ENCODE results near the gene CUX1.
"Not testable (repeated sequence)": the region's sequence is repeated elsewhere in the genome, so short reads cannot be mapped to it uniquely, and the experiment has no call there.

Gene CUX1

DNA sequence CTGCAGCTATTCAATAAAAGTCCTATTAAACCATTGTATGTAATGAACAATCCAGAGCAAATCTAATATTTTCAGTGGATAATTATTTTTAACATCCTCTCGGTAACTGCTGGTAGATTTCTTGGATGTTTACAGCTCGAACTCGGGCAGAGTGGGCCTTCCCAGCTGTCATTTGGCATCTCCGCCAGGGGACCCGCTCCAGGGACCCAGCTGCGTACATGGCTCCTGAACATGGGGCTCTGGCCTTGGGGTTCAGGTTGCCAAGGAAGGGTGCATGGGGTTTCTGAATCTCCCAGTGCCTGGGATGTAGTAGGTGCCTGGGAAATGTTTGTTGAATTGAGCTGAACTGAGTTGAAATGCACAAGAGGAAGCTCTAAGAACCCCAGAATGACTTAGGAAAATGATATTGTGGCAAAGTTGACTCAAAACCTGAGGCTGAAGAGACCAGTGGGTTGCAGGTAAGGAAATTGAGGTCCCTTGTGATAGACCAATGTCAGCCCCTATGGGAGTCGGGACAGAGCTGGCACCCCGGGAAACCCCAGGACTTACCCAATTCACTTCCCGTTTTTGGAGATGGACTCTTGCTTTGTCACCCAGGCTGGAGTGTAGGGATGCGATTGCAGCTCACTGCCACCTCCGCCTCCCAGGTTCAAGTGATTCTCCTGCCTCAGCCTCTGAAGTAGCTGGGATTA is 228.4 kb downstream of the CUX1 start:
- DNase-seq (ENCODE audit: low spot score) = no peak

DNA sequence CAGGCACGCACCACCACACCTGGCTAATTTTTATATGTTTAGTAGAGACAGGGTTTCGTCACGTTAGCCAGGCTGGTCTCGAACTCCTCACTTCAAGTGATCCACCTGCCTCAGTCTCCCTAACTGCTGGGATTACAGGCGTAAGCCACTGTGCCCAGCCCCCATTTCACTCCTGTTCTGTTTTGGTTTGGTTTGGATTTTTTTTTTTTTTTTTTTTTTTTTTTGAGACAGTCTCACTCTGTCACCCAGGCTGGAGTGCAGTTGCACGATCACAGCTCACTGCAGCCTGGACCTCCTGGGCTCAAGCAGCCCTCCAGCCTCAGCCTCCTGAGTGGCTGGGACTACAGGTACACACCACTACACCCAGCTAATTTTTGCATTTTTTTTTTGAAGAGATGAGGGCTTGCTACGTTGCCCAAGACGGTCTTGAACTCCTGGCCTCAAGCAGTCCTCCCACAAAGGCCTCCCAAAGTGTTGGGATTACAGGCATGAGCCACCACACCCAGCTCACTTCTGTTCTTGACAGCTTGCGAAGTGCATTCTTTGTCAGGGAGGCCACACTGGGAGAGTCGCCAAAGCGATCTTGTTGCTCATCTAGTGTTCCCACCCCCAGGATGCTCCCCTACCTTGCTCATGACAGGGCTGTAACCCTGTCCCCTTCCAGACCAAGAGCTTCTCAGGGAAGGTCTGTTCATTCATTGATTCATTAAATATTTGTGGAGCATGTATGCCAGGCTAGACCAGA is 229.1 kb downstream of the CUX1 start:
- no peak for DNase-seq (ENCODE audit: low spot score)

DNA sequence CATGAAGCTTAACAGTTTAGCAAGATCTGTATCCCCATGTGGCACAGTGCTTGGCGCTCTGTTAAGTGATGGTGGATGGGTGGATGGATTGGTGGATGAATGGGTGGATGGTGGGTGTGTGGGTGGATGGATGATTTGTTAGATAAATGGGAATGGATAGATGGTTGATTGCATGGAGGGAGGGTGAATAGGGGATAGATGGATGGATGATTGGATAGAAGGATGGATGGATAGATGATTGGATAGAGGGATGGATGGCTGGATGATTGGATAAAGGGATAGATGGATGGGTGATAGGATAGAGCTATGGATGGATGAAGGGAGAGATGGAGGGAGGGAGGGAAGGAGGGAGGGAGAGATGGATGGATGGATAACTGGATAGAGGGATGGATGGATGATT is 229.7 kb downstream of the CUX1 start:
- no peak for DNase-seq (ENCODE audit: low spot score)

DNA sequence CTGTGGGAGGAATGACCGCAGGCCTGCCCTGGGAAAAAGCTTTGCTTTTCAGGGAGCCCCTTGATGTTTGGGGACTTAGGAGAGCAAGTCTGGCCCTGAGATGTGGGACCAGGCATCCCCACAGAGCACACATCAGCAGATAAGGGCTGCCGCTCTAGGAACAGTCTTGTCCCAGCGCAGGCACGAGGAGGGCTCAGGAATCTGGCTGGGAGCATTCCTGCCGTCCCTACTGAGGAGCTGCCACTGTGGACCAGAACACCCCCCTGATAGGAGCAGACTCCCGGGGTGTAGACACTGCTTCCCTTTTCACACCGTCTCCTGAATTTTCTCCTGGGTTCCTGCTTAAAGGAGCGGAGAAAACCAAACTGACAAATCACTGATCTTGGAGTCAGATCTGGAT is 232.3 kb downstream of the CUX1 start:
- no peak for DNase-seq (ENCODE audit: low spot score)

DNA sequence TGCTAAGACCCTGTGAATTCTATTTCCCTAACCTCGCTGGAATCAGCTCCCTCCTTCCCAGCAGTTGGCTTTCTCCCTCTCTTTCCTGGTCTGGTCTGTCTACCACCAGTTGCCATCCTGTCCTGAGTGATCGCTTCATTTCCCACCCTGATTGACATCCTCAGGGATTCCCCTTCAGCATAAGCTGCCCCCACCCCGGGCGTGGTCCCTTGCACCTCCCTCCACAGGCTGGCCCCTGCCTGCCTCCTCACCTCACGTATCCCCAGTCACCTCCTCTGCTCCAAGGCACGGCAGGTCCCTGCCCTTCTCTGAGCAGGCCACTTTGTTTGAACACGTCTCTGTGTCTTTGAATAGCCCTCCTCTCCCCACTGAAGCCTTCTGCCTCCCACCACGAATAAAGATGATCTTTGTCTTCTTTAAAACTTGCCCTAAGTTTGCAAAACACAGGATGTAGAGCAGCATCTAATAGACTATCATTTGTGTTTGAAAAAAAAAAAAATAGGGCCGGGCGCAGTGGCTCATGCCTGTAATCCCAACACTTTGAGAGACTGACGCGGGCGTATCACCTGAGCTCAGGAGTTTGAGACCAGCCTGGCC is 233.5 kb downstream of the CUX1 start:
- DNase-seq (ENCODE audit: low spot score) = no peak

DNA sequence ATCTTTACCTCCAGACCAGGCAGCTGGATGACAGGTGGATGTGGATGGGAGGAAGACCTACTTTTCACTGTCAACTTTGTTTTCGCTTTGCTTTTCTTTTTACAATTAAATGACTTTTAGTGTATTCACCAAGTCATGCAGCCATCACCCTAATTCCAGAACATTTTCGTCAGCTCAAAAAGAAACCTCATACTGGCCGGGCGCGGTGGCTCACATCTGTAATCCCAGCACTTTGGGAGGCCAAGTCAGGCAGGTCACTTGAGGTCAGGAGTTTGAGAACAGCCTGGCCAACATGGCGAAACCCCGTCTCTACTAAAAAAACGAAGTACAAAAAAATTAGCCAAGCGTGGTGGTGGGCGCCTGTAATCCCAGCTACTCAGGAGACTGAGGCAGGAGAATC is 234.3 kb downstream of the CUX1 start:
- not testable (repeated sequence) for DNase-seq (ENCODE audit: low spot score)

DNA sequence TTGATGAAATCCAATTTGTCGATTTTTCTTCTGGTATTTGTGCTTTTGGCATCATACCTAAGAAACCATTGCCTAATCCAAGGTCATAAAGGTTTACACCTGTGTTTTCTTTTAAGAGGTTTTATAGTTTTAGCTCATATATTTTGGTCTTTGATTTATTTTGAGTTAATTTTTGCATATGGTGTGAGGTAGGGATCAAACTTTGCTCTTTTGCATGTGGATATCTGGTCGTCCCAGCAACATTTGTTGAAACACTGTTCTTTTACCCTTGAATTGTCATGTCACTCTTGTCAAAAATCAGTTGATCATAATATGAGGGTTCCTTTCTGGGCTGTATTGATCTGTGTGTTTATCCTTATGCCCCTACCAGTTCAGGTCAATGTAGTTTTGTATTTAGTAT is 236.7 kb downstream of the CUX1 start:
- DNase-seq (ENCODE audit: low spot score) = no peak

DNA sequence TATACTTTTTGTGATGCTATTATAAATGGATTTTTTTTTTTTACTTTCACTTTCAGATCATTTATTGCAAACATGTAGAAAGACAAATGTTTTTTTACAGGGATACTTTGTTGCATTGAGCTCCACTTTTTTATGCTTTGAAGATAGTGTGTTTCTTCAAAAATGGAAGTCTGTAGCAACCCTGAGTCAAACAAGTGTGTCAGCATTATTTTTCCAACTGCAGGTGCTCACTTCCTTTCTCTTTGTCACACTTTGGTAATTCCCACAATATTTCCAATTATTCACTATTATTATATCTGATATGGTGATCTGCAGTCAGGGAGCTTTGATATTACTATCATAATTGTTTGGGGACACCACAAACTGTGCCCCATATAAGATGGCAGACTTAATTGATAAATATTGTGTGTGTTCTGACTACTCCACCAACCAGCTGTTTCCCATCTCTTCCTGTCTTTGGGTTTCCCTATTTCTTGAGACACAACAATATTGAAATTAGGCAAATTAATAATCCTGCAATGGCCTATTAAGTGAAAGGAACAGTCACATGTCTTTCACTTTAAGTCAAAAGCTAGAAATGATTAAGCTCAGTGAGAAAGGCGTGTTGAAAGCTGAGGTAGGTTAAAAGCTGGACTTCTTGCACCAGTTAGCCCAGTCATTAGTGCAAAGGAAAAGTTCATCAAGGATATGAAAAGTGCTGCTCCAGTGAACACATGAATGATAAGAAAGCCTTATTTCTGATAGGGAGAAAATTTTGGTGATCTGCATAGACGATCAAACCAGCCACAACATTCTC is 238.0 kb downstream of the CUX1 start:
- no peak for DNase-seq (ENCODE audit: low spot score)

DNA sequence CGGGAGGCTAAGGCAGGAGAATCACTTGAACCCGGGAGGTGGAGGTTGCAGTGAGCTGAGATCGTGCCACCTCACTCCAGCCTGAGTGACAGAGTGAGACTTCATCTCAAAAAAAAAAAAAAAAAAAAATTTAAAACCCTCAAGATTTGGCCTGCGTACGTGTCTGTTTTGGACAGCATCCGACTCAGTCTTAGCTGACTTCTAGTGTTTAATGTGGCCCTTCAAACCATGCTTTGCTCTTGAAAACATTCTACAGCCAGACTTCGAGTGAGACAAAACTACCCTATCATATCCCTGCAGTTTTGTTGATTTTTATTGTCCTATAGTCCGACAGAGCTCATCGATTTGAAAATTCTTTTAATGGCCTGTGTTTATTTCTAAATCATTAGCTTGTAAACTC is 242.1 kb downstream of the CUX1 start:
- DNase-seq (ENCODE audit: low spot score) = no peak

DNA sequence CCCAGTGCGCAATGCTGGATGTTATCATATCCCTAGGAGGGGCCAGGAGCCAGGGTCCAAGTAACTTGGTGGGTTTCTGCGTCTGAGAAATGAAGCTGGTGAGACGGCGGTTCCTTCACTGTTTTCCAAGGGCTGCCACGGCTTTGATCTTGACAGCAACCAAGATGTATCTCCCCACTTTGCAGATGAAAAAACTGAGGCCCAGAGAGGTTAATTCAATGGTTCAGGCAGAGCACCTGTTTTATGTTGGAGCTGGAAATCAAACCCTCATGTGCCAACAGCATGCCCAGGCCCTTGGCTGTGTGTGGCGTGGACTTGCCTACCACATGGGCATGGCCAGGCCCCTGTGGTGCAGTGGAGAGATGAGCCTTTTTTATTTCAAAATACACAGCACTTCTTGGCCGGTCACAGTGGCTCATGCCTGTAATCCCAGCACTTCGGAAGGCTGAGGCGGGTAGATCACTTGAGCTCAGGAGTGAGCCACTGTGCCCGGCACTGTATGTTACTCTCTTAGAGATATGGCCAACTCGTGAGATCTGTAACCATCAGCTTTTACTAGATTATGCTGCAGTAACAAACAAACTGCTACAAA is 244.0 kb downstream of the CUX1 start:
- DNase-seq (ENCODE audit: low spot score) = no peak

DNA sequence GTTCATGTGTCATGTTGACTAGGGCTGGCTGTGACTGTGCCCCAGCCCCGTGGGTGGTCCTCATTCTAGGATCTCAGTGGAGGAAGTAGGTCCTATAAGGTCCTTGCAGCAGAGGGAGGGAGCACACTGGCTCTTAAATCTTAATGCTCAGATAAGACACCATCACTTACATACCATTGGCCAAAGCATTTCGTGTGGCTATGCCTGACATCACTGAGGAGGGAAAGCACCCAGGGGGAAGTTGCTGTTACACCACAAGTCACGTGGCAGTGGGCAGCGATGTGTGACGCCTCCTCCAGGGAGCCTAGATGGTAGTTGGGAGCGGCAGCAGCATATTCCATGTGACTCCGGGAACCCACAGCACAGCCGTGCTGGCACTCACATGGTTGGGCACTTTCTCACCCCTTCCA is 244.6 kb downstream of the CUX1 start:
- DNase-seq (ENCODE audit: low spot score) = no peak

DNA sequence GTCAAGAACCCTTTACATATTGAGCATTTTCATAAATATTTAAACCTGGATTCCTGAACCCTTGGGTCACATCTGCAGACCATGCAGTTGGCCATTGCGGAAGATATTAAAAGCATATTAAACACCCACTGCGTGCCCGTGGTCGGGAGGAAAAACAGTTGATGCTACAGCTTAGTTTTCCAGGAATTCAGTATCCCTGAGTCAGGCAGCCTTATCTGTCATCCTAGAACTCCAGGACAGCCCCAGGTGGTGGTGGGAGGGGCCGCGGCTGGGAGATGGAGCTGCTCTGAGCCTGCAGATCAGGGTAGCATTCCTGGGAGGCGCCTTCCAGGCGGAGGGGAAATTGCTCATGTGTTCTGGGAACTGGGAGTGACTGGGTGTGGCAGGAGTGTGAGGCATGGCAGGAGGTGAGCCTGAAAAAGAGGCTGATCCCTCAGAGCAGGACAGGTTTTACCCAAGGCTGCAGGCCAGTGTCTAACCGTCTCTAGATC is 246.3 kb downstream of the CUX1 start:
- no peak for DNase-seq (ENCODE audit: low spot score)

DNA sequence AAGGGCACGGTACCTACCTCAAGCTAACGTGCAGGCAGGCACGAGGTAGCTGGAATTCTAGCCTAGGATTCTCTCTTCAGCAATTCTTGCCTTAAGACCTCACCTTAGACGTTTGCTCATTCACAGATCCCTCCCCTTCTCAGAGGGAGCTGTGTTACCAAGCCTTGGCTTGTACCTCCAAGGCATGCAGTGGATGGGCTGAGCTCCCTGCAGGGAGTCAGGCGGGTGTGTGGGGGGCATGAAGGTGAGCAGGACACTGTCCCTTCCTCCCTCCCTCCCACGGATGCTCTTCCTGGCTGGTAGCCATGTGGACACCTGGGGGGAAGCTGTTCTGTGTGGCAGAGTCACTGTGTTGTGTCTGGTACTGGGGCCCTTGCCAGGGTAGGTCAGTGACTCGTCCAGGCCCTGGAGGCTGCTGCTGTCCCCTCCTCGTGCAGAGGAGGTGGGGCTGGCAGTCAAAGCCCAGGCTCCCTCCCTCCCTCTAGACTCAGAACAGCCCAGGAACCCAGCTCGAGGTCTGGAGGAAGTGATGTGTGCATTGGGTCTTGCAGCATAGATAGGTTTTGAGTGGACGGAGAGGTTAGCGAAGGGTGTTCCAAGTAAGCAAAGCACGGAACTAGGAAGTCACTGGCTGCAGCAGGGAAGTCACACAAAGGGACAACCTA is 247.1 kb downstream of the CUX1 start:
- no peak for DNase-seq (ENCODE audit: low spot score)

DNA sequence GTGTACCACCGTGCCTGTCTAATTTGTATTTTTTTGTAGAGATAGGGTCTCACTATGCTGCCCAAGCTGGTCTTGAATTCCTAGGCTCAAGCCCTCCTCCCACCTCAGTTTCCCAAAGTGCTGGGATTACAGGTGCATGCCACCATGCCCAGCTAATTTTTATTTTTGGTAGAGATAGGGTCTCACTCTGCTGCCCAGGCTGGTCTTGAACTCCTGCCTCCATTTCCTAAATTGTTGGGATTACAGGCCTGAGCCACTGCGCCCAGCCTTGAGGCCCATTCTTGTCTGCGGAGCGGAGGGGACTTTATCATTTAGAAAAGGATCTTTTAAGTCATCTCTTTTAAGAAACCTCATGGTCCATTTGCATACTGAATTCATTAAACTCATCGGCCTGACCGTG is 247.8 kb downstream of the CUX1 start:
- no peak for DNase-seq (ENCODE audit: low spot score)

DNA sequence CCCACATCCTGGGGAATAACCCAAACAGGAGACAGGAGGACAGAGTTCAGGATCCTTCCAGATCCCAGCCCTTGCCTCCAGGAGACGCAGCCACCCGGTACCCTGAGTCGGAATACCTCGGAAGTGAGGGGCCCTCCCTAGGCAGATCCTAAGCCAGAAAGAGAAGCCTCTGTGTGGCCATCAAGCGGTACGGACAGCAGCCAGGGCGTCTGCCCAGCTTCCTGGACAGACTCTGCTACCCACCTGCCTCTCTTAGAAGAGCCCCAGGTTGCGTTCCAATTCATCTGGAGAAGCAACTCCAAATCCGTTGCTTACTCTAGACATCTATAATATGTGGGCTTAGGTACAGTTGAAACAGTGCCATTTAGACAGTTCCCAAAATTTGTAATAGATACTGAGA is 249.1 kb downstream of the CUX1 start:
- DNase-seq (ENCODE audit: low spot score) = no peak

DNA sequence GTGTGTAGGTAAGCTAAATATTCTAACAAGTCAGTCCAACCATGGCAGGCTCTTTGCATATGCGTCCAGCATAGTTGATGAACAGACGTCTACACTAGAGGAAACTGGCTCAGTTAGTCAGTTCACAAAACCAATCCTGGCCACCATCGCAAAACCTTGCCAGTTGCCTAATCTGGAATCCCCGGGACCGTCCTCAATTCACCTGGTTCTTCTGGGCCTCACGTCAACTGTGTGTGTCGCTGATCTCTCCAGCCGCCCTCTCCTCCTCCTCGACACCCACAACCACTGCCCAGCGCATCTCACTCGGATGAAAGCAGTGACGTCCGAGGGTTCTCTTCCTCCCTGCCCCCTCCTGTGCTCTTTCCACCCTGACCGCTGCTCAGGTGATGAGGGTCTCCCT is 251.4 kb downstream of the CUX1 start:
- DNase-seq (ENCODE audit: low spot score) = no peak

DNA sequence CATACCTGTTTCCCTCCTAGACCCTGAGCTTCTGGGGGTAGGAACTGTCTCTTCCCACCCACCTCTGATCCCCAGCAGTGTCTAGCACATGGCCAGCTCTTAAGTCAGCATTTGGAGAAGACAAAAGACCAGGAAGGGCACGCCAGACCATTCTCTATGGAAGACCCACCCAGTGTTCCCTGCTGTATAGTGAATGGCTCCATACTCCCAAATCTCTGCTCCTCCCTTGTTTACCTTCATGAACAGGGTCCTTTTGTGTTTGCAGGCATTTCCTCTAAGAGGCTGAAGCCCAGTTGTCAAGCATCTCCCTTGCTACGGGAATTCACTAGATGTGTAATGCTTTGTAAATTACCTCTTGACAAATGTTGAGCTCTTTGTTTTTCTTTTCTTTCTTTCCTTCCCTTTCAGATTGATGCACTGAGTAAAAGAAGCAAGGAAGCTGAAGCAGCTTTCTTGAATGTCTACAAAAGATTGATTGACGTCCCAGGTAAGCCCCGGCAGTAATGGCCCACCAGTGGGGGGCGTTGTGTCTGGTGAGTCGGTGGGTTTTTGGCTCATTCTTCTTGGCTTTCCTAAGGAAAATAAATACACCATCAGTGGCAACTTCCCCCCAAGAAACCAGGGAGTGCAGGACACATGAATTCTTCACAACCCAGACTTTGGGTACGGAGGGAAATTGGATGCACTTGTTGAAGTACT is 252.7 kb downstream of the CUX1 start:
- DNase-seq (ENCODE audit: low spot score) = no peak

DNA sequence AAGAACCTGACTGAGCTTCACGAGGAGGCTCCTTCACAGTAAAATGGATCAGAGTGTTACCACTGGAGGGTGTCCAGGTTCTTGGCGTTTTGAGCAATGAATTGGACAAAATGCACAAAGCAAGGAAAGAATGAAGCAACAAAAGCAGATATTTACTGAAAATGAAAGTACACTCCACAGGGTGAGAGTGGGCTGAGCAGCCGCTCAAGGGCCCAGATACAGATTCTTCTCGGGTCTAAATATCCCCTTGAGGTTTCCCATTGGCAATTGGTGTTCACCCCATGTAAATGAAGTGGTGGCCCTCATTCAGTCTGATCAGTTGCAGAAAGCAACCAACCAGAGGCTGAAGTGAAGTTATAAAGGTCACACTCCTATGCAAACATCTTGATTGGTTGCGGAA is 254.6 kb downstream of the CUX1 start:
- no peak for DNase-seq (ENCODE audit: low spot score)

DNA sequence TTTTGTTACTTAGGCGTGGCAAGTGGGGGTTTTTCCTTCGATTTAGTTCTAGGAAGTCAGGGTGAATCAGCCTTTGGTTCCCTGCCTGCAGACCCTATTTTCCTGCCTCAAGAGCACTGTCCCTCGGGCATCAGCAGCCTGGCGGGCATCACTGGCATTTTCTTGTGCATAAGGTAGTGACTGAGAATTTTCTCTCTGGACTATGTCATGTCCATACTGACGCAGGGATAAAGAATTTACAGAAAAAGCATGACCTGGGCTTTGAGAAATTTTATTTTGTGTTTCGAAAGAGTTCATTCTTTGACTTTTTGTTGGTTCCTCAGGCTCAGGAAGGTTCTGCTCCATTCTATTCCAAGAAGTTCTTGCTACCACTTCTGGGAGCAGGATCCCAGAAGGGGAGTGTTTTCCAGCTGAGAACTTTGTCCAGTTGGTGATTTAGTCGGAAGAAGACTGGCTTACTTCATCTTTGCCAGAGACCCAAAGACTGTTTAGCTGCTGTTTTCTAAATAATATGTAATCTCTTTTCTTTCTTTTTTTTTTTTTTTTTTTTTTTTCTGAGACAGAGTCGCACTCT is 255.3 kb downstream of the CUX1 start:
- no peak for DNase-seq (ENCODE audit: low spot score)

Measured in left forelimb (tissue), 1 donor.